Smooth muscle cell of the umbilical artery (primary cell): Measurements from ENCODE around the gene ZDHHC6. TPM values are rescaled to one million over a fixed set of nuclear protein-coding genes. Genes with fewer than 3 reads are reported as not detected.

Experiments used
- total RNA-seq: library from RNA; depleted of rRNA; stranded (reverse); fragments of >200 nt; gene quantifications from 2 replicates; pipeline ENCODE4 v1.2.3, GENCODE V29; 2014

ZDHHC6 gene
- 24.5 and 24.9 TPM in 2 replicates for total RNA-seq

DNA sequence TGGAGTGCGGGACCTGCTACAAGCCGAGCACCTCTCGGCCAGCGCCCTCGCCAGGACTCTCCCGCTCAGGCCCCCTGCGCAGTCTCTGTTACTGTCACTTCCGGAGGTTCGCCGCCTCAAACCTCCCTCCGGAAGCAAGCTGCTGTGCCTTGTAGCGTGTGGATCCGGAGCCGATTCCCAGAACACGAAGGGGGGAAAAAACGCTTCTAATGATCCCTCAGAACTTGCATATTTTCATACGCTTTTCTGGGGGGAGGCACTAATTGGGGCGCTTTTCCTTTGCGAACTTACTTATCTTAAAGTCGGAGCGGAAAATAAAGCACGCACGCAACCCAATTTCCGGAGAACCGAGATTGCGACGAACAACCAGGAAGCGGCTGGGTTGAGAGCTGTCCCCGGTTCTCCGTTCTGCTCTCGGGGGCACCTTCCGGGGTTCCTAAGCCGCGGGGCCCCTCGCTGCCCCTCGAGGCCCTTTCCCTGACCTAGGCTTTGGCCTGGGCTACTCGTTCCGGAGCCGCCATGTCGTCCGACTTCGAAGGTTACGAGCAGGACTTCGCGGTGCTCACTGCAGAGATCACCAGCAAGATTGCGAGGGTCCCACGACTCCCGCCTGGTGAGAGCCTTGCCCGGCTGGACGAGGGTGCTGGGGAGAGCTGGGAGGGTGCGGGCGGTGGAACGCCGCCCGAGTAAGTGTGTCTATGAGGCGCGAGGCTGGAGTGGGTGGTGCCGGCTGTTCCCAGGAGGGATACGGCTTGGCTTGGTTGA is at the start of gene ZDHHC6, which contains the start of gene VTI1A:
ZDHHC6 (minus strand) TSS at position 60 of the 765 bp plus-strand sequence. CDS start 1,478 bp downstream, outside the sequence.
VTI1A (plus strand) TSS at position 361 of the 765 bp plus-strand sequence; CDS start at position 520, 159 bp downstream.

Other genes with a start within 250 kb of the ZDHHC6 start
- not detected in 2 replicates for gene TECTB, start 163.5 kb downstream of the ZDHHC6 start, total RNA-seq
- gene ACSL5, start 72.8 kb downstream of the ZDHHC6 start, total RNA-seq: 0.30 and 0.46 TPM in 2 replicates
- gene VTI1A, start 301 bp upstream of the ZDHHC6 start, total RNA-seq: 33.9 and 44.8 TPM in 2 replicates